ENCODE measurements around the gene ZPLD1. TPM values are rescaled to one million over a fixed set of nuclear protein-coding genes. Genes with fewer than 3 reads are reported as not detected.

Gene ZPLD1
- total RNA-seq, 4 donors from 2014 or later, result 0.10 to 0.38 TPM; not detected in 2

GRCh38 chr3:102526865-102527264 is 92.0 kb downstream of the ZPLD1 start:
- DNase-seq (ENCODE audit: low spot score in 2 of 2), result no peak
- no peak for TF ChIP-seq EP300 (IDR thresholded peaks at IDR 0.05)
- TF ChIP-seq CTCF (IDR thresholded peaks at IDR 0.05), result no peak
- no peak for TF ChIP-seq POLR2AphosphoS5 (IDR thresholded peaks at IDR 0.05)
- H3K9me3 ChIP-seq, result no peaks in the 10 kb centered on the region
- H3K27ac ChIP-seq, result no peak overlapping the region
- no peaks in the 10 kb centered on the region for H3K27me3 ChIP-seq
- H3K4me1 ChIP-seq, result peaks cover 10% of the 10 kb centered on the region
- H3K4me3 ChIP-seq, result no peak overlapping the region
- no peaks in the 10 kb centered on the region for H3K36me3 ChIP-seq
- 77% methylated on average over 3 of the region's 3 CpGs for WGBS

- TF ChIP-seq POLR2AphosphoS5 (IDR thresholded peaks at IDR 0.05), result no peak
- no peak for TF ChIP-seq EP300 (IDR thresholded peaks at IDR 0.05)
- peaks cover 10% of the 10 kb centered on the region for H3K4me1 ChIP-seq
- no peaks in the 10 kb centered on the region for H3K27me3 ChIP-seq
- no peak overlapping the region for H3K4me3 ChIP-seq
- no peaks in the 10 kb centered on the region for H3K36me3 ChIP-seq
- H3K9me3 ChIP-seq, result no peaks in the 10 kb centered on the region
- H3K27ac ChIP-seq, result no peak overlapping the region
- no peak for DNase-seq (ENCODE audit: low spot score in 2 of 2)
These were observed 93.9 kb downstream of the ZPLD1 start for GRCh38 chr3:102528727-102529126.
